ENCODE data around the gene NFKBIL1. TPM values are rescaled to one million over a fixed set of nuclear protein-coding genes. Genes with fewer than 3 reads are reported as not detected.
"Not testable (repeated sequence)": the region's sequence is repeated elsewhere in the genome, so short reads cannot be mapped to it uniquely, and the experiment has no call there.

Gene NFKBIL1
- total RNA-seq, 1 donor from 2014 or later, result 9.2 TPM

GRCh38 chr6:31532644-31533454 is 14.6 kb upstream of the NFKBIL1 start:
- no peak for ATAC-seq (ENCODE audit: poor library complexity)
- intact Hi-C loops (cut with DNase I), result no loop called here
- no peak for DNase-seq

GRCh38 chr6:31533455-31533841 is 14.0 kb upstream of the NFKBIL1 start:
- ATAC-seq (ENCODE audit: poor library complexity) (no peak), DNase-seq (no peak)
- intact Hi-C loops (cut with DNase I), result no loop called here

DNA sequence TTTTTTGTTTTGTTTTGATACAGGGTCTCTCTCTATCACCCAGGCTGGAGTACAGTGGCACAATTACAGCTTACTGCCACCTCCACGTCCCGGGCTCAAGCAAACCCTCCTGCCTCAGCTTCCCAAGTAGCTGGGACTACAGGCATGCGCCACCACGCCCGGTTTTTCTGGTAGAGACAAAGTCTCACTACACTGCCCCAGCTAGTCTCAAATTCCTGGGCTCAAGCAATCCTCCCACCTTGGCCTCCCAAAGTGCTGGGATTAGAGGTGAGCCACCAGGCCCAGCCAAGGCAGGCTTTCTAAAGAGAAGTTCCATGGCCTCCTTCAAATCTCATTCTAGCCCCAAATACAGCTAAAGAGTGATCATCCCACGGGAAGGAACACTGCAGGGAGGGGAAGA is 13.4 kb upstream of the NFKBIL1 start:
- intact Hi-C loops (cut with DNase I), result no loop called here
- no peak for ATAC-seq (ENCODE audit: poor library complexity)
- DNase-seq, result no peak

- ATAC-seq (ENCODE audit: poor library complexity), result no peak
- intact Hi-C loops (cut with DNase I), result no loop called here
- DNase-seq, result no peak
Measured at GRCh38 chr6:31534521-31535040, 12.8 kb upstream of the NFKBIL1 start.

DNA sequence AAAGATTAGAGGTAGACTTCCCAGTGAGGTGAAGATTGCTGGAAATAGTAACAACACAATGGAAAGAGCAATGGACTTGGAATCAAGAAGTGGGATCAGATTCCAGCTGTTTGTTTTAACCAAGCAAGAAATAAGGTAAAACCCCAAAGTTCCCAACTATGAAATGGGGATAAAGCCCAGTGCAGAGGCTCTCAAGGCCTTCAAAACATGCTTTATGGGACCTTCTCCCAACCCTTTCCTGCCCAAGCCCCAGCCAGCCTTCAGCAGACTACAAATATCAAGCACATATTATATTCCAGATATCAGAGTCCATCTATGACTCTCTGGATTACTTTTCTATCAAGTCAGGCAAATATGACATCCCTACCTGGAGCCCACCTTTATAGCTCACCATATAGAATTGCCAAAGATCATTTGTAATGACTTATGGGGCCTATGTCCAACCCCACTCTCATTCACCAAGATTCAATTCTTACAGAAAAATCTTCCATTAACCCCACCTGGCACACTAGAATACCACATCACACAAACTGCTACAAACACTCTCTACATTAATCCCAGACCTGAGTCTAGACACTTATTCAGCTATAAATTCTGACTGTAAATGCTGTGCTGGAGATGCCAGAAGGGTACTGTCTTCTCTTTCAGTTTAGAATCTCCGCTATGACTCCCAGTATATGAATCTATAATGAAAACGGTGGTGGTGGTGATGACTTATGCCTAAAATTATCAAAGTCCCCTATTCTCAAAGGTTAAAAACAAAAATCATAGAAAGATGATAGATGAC is 11.7 kb upstream of the NFKBIL1 start:
- intact Hi-C loops (cut with DNase I), result no loop called here
- ATAC-seq (ENCODE audit: poor library complexity) (no peak), DNase-seq (no peak)

- no peak for ATAC-seq (ENCODE audit: poor library complexity)
- intact Hi-C loops (cut with DNase I), result no loop called here
- no peak for DNase-seq
Measured at GRCh38 chr6:31538805-31539400, 8.5 kb upstream of the NFKBIL1 start.

- no peak for DNase-seq
- intact Hi-C loops (cut with DNase I), result no loop called here
- ATAC-seq (ENCODE audit: poor library complexity), result no peak
Measured at GRCh38 chr6:31540640-31541039, 6.8 kb upstream of the NFKBIL1 start.

- intact Hi-C loops (cut with DNase I), result no loop called here
- ATAC-seq (ENCODE audit: poor library complexity) (peak; percentile 23), DNase-seq (peak; percentile 51)
Measured at GRCh38 chr6:31541059-31541657, 6.2 kb upstream of the NFKBIL1 start.

DNA sequence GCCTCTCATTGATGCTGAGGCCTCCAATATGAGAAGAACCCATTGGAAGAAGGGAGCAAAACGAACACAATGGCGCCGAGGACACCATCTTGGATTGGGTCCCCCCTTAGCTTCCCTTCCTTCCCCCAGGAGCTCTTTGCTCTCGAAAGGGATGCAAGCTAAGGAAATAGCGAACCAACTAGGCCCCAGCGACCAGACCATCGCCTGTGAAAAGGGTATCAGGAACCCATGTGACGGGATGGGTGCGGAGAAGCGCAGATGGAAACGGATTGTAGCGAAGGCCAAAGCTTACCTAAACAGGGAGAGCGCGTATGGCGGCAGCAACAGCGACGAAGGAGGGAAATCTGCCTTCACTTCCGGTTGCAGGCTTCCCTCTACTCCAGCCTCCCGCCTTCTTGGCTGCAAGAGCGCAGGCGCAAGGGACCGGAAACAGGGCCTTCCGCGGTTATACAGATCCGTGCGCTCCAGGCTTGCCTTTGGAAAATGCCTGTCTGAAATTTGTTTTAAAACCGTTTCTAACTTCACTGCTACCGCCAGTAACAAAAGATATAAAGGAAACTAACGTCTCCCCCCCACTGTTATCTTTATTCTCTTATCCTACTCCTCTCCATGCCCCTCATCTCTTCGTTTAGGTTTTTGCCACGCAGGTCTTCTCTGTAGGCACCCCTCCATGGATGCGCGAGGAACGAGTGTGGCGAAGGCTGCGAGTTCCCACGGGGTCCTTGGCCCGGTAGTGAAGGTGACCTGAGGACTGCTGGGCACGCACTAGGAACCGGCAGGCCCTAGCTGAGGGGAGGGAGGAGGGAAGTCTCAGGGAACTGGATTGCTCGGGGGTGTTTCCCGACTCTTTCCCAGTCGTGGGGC is 5.5 kb upstream of the NFKBIL1 start, which contains the start of gene DDX39B:
Gene DDX39B, minus strand, starts transcription at position 346 of the 864 bp plus-strand sequence. CDS start 1,471 bp downstream, outside the sequence.
- ATAC-seq (ENCODE audit: poor library complexity) (peak; percentile 96), DNase-seq (peak; percentile 97)
- intact Hi-C loops (cut with DNase I), result no loop called here

DNA sequence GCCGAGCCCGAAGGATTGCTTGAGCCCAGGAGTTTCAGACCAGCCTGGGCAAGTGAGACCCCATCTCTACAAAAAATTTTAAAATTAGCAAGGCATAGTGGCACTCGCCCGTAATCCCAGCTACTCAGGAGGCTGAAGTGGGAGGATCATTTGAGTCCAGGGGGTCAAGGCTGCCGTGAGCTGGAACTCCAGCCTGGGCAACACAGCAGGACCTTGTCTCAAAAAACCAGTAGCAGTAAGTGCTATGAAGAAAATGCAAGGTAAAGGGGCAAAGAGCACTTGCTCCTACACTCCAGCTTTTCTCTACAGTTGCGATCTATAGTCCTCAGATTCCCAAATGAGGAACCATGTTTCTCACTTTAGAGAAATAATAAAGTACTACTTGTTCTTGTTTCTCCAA is 3.8 kb upstream of the NFKBIL1 start:
- intact Hi-C loops (cut with DNase I), result no loop called here
- ATAC-seq (ENCODE audit: poor library complexity) (no peak), DNase-seq (no peak)

DNA sequence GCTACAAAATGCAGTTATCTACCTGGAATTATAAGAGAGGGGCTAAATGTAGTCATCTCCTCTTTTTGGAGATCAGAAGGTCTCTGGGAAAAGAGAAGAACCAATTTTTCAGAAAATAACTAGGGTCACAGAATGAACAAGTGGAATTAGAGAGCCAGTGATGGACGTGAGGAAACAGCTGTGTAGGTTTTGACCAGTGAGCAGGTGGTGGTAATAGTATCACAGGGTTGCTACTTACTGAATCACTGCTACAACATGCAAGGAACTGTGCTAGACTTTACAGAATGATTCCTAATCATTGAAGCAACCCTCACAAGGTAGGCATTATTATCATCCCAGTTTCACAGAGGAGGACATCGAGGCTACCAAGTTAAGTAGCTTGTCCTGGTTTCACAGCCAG is 2.7 kb upstream of the NFKBIL1 start:
- no peak for DNase-seq
- no peak for ATAC-seq (ENCODE audit: poor library complexity)
- intact Hi-C loops (cut with DNase I), result loop anchor here (5.0 kb wide), 2 partner anchors 38 to 73 kb away; partner anchors contain the start of genes AIF1 and LTB

- intact Hi-C loops (cut with DNase I), result loop anchor here (5.0 kb wide), 2 partner anchors 37 to 72 kb away; partner anchors contain the start of genes AIF1 and LTB
- DNase-seq (no peak), ATAC-seq (ENCODE audit: poor library complexity) (no peak)
Measured at GRCh38 chr6:31545291-31545690, 2.1 kb upstream of the NFKBIL1 start.

DNA sequence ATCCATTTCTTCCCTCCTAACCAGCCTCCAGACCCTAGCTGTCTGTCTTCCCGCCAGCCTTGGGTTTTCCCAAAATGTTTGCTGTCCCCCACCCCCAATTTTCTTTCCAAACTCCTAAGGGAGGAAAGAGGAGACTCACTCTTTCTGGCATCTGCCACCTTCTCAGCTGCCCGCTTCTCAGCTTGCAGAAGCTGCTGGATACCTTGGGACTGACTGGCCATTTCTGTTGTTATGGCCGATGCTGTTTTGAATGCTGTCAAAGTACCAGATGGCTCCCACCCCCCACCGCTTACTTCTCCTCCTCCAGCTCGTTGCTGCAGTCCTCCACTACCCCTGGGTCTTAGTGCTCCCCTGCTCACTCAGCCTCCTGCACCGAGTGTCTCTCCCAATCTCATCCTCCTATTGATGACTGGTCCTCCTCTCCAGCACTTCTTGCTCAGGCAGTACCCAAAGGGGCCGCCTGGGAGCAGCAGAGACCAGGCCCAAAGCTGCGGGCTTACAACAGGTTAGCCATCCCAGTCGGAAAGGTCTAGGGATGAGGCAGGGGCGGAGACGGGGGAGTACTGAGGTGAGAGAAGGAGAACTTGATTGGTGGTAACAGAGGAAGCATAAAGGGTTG is 960 bp upstream of the NFKBIL1 start, which contains the start of gene ATP6V1G2:
Gene ATP6V1G2, minus strand, starts transcription at position 270 of the 619 bp plus-strand sequence. Its CDS starts 49 bp downstream, at position 221.
- ATAC-seq (ENCODE audit: poor library complexity) (peak; percentile 84), DNase-seq (peak; percentile 93)
- intact Hi-C loops (cut with DNase I), result loop anchor here (2.0 to 5.0 kb wide), 3 partner anchors 36 to 71 kb away; partner anchors contain the start of genes AIF1 and LTB

DNA sequence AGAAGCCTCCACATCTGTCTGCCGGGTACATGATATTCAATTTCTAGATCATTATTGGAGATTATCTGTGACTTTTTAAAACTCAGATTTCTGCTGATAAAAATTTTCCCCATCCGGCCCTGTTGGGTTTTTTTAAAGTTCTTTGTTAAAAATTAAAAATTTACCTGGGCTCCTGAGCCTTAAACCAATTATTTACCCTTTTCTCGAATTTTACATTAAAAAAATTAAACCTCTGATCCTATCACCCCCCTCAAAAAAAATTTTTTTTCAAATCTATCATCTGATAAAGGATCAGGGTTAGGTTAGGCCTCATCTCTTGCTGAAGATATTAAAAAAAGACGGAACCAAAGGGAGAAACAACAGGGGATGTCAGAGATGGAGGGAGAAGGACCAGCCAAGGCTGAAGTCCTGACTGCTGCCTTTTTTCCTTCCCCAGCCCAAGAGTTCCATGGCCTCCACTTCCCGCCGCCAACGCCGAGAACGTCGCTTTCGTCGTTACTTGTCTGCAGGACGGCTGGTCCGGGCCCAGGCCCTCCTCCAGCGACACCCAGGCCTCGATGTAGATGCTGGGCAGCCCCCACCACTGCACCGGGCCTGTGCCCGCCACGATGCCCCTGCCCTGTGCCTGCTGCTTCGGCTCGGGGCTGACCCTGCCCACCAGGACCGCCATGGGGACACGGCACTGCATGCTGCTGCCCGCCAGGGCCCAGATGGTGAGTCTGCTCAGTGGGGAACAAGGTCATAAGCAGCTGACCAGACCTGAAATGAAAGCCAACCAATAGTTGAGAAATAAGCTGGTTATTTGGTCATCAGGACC is 527 bp downstream of the NFKBIL1 start:
- peak; percentile 44 for DNase-seq
- intact Hi-C loops (cut with DNase I), result loop anchor here (2.0 to 5.0 kb wide), 3 partner anchors 34 to 69 kb away; partner anchors contain the start of genes AIF1 and LTB
- no peak for ATAC-seq (ENCODE audit: poor library complexity)

- no peak for DNase-seq
- ATAC-seq (ENCODE audit: poor library complexity), result no peak
- intact Hi-C loops (cut with DNase I), result loop anchor here (5.0 kb wide), 2 partner anchors 34 to 69 kb away; partner anchors contain the start of genes AIF1 and LTB
Measured at GRCh38 chr6:31548544-31548873, 1.1 kb downstream of the NFKBIL1 start.

- intact Hi-C loops (cut with DNase I), result not testable (repeated sequence)
- DNase-seq, result peak; percentile 73
Measured at GRCh38 chr6:31551371-31551770, 4.0 kb downstream of the NFKBIL1 start.

More at GRCh38 chr6:31551371-31551770, 4.0 kb downstream of the NFKBIL1 start:
- ATAC-seq (ENCODE audit: poor library complexity), result not testable (repeated sequence)

Data from Right ventricle myocardium superior (tissue), 1 donor.